GM18858 (cell line): ENCODE results near the gene LILRB1.
"Not testable (repeated sequence)": the region's sequence is repeated elsewhere in the genome, so short reads cannot be mapped to it uniquely, and the experiment has no call there.

ENCODE experiments used
- ATAC-seq: cut with Tn5 transposase; IDR thresholded peaks from one replicate; pipeline ENCODE4 v1.9.1; 2021; ENCODE audit not compliant: unreplicated experiment

LILRB1 gene

GRCh38 chr19:54630262-54630661, at the start of gene LILRB1:
TSS of gene LILRB1 (plus strand) at chr19:54630484. CDS start at chr19:54631074, 590 bp downstream.
- not testable (repeated sequence) for ATAC-seq

- no peak for ATAC-seq
Observed at GRCh38 chr19:54586397-54586796, 43.9 kb upstream of the LILRB1 start.

- no peak for ATAC-seq
Observed at GRCh38 chr19:54587026-54587425, 43.3 kb upstream of the LILRB1 start.

- not testable (repeated sequence) for ATAC-seq
Observed at GRCh38 chr19:54593445-54593844, 36.8 kb upstream of the LILRB1 start, which contains the start of gene LILRA1. TSS of gene LILRA1 (plus strand) at chr19:54593632. CDS start at chr19:54594245, 613 bp downstream.

- not testable (repeated sequence) for ATAC-seq
Observed at GRCh38 chr19:54593931-54594626, 36.2 kb upstream of the LILRB1 start.

GRCh38 chr19:54594737-54595136, 35.5 kb upstream of the LILRB1 start:
- ATAC-seq = no peak

GRCh38 chr19:54595680-54596436, 34.4 kb upstream of the LILRB1 start:
- ATAC-seq = not testable (repeated sequence)

GRCh38 chr19:54600212-54600611, 30.1 kb upstream of the LILRB1 start:
- ATAC-seq = no peak

- no peak for ATAC-seq
Observed at GRCh38 chr19:54606230-54606629, 24.1 kb upstream of the LILRB1 start.

- ATAC-seq = peak; percentile 51
Observed at GRCh38 chr19:54606891-54607784, 23.1 kb upstream of the LILRB1 start.

- ATAC-seq = no peak
Observed at GRCh38 chr19:54607785-54608150, 22.5 kb upstream of the LILRB1 start.

GRCh38 chr19:54608205-54608604, 22.1 kb upstream of the LILRB1 start:
- no peak for ATAC-seq

- ATAC-seq = no peak
Observed at GRCh38 chr19:54608792-54609191, 21.5 kb upstream of the LILRB1 start.

GRCh38 chr19:54609356-54609791, 20.9 kb upstream of the LILRB1 start:
- no peak for ATAC-seq

- ATAC-seq = no peak
Observed at GRCh38 chr19:54612428-54612827, 17.9 kb upstream of the LILRB1 start.

GRCh38 chr19:54614726-54615125, 15.6 kb upstream of the LILRB1 start:
- no peak for ATAC-seq

GRCh38 chr19:54616057-54616456, 14.2 kb upstream of the LILRB1 start:
- no peak for ATAC-seq

GRCh38 chr19:54616821-54617560, 13.3 kb upstream of the LILRB1 start:
- ATAC-seq = peak; percentile 68

- no peak for ATAC-seq
Observed at GRCh38 chr19:54620464-54620863, 9.8 kb upstream of the LILRB1 start.

GRCh38 chr19:54622431-54622830, 7.9 kb upstream of the LILRB1 start:
- no peak for ATAC-seq
